ENCODE measurements around the gene MCL1.
"Not testable (repeated sequence)": the region's sequence is repeated elsewhere in the genome, so short reads cannot be mapped to it uniquely, and the experiment has no call there.

Gene MCL1

DNA sequence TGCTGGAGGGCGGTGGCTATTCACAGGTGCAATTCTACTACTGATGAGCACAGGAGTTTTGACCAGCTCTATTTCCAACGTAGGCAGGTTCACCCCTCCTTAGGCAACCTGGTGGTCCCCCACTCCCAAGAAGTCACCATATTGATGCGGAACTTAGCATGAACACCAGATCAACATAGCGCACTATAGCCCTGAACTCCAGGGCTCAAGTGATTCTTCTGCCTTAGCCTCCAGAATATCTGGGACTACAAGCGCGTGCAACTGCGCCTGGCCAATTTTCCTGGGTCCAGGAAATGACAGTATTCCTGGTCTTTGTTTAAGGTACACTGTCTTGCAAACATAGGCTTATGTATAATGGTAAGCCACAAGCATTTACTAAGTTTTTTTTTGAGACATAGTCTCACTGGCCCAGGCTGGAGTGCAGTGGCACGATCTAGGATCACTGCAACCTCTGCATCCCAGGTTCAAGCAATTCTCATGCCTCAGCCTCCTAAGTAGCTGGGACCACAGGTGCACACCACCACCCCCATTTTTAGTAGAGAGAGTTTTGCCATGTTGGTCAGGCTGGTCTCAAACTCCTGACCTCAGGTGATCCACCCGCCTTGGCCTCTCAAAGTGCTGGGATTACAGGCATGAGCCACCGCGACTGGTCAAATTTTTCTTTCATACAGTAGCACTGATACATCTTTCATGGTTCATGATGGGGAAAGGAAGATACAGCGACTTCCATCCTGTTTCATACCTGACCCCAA, 12.6 kb downstream of the MCL1 start:
- peak overlapping the region; percentile 86 for H3K4me3 Mint-ChIP-seq
- H3K9me3 Mint-ChIP-seq = no peaks in the 10 kb centered on the region
- peak overlapping the region; percentile 98 for H3K27ac Mint-ChIP-seq
- H3K4me1 Mint-ChIP-seq = peaks cover 86% of the 10 kb centered on the region
- peaks cover 13% of the 10 kb centered on the region for H3K36me3 Mint-ChIP-seq
- no peaks in the 10 kb centered on the region for H3K27me3 Mint-ChIP-seq

DNA sequence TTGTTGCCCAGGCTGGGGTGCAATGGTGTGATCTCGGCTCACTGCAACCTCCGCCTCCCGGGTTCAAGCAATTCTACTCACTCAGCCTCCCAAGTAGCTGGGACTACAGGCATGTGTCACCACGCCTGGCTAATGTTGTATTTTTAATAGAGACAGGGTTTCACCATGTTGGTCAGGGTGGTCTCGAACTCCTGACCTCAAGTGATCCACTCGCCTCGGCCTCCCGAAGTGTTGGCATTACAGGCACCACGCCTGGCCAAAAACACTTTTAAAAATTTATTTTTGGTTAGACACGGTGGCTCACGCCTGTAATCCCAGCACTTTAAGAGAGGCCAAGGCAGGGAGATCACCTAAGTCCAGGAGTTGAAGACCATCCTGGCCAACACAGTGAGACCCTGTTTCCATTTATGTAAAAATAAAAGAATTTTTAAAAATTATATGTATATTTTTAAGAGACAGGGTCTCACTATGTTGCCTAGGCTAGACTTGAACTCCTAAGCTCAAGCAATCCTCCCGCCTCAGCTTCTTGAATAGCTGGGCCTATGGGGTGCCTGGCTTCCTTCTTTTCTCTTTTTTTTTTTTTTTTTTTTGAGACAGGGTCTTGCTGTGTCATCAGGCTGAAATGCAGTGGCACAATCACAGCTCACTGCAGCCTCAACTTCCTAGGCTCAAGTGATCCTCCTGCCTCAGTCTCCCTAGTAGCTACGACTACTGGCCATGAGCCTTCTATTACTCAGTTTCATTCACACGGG, 14.0 kb downstream of the MCL1 start:
- Mint-ChIP-seq H3K4me1 (peaks cover 86% of the 10 kb centered on the region), H3K4me3 (peak overlapping the region; percentile 63), H3K27ac (peak overlapping the region; percentile 98)
- not testable (repeated sequence) for H3K36me3 Mint-ChIP-seq, H3K9me3 Mint-ChIP-seq, H3K27me3 Mint-ChIP-seq

DNA sequence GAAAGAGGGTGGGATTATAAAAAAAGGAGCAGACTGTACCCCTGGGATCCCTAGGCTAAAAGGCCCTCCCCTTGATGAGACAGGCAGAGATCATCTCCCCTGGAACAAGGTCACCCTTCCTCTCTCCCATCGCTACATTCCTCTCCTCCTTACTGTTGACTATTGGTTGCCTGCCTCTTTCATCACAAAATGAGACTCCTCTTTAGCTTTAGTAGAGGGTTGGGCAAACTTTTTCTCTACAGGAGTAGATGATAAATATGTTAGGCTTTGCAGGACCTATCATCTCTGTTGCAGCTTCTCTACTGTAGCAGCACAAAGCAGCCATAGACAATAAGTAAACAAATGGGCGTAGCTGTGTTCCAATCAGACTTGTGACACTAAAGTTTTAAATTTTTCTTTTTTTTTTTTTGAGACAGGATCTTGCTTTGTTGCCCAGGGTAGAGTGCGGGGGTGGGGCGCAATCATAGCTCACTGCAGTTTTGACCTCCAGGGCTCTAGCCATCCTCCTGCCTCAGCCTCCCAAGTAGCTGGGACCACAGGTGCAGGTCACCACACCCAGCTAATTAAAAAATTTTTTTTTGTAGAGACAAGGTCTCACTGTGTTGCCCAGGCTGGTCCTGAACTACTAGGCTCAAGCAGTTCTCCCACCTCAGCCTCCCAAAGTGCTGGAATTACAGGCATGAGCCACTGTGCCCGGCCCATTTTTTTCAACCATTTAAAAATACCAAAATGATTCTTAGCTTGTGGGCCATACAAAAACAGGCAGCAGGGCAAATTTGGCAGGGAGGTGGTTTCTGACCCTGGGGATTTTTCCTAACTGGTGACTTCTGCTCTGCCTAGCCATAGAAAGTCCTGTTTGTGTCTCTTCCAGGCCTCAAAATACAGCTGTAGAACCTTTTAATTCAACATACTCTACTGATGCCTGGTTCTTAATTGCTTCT, 15.1 kb downstream of the MCL1 start:
- H3K4me3 Mint-ChIP-seq = peak overlapping the region; percentile 89
- H3K9me3 Mint-ChIP-seq = no peaks in the 10 kb centered on the region
- H3K27me3 Mint-ChIP-seq = no peaks in the 10 kb centered on the region
- peaks cover 82% of the 10 kb centered on the region for H3K4me1 Mint-ChIP-seq
- peaks cover 5% of the 10 kb centered on the region for H3K36me3 Mint-ChIP-seq
- H3K27ac Mint-ChIP-seq = peak overlapping the region; percentile 97

DNA sequence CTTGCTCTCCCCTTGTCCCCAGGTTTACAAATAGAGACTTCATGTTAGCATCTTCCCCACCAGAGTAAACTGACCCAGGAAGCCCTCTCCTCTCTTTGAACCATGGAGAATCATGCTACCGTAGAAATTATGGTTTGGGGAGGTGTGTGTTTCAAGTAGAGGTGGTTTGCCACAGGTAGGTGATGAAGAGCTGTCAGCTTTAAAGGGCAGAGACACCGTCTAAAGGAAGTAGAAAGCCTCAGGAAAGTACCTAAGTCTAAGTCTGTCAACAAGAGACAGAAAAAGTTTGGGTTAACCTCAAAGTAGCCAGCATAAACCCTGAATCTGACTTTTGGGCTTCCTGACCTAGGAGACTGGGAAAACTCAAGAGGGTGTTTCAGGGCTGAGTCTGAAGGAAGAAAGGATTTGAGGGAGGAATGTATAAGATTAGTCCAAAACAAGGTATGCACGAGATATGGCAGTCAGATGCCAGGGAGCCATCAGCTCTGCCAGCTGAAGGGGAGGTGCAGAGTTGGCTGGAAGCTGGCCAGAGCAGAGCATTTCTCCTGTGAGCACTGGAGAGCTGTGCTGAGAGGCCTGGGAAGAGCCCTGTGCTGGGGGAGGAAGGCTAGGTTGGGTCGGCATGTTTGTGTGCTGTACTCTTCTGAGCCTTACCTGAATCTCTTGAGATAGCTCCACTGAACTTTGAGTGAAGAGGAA, 15.9 kb downstream of the MCL1 start:
- Mint-ChIP-seq H3K4me1 (peaks cover 73% of the 10 kb centered on the region), H3K27me3 (no peaks in the 10 kb centered on the region), H3K27ac (peak overlapping the region; percentile 97), H3K9me3 (no peaks in the 10 kb centered on the region), H3K4me3 (peak overlapping the region; percentile 89), H3K36me3 (peaks cover 2% of the 10 kb centered on the region)

DNA sequence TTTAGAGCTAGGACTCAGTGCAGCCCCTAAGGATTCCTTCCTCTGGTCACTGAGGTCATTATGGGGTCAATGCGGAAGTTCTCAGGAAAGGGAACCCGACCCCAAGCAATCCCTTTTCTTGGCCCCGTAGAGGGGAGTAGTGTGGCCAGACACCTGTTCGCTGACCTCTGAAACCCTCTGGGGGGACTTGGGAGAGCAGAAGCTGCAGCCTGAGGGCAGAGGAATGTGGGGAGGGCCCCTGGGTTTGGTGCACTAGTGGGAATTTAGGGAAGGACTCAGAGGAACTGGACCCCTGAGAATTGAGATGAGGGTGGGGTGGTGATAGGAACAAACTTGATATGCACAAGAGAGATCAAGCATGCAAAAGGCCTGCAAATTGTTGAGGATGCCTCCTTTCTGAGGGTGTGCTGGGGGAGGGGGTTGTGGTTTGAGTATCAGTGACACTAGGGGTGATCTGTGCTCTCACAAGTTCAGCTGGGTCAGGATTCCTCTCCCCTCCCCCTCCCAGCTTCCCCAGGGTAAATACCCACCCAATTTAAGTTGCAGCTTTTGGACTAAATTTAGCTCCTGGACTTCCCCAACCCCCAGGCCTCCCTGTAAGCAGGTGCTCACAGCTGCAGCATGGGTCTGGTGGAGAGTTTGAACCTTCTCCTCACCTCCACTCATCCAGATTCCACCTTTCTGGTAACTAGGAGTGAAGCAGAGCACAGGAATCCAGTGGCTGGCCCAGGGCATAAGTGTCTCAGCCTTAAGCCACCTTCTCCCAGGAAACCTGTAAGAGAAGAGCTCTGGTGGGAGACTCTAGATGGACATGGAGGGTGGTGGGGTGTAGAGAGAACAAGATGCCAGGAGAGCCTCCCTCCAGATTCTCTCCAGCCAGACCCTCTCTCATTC, 16.7 kb downstream of the MCL1 start:
- Mint-ChIP-seq H3K27me3 (no peaks in the 10 kb centered on the region), H3K9me3 (no peaks in the 10 kb centered on the region), H3K36me3 (peaks cover 2% of the 10 kb centered on the region), H3K4me3 (peak overlapping the region; percentile 89), H3K27ac (peak overlapping the region; percentile 97), H3K4me1 (peaks cover 65% of the 10 kb centered on the region)

DNA sequence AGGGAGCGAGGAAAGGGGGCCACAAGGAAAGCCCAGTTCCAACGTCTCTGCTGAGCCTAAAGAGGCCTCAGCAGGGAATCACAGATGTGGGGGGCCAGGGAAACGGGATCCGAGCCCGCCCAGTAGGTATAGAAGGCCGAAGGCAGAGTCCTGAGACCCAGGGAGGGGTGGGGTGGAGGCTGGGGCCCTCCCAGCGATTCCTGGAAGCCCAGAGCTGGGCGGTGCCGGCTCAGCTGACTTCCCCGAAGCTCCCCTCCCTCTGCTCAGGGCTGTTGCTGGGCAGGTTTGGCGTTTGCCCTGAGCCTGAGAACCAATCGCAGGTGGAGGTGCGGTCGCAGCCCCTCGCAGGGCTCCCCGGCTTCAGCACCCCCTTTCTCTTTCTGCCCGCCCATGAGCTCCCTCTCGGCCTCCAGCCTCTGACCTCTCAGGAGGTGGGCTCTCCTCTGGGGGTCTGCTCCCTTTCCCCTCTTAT, 17.4 kb downstream of the MCL1 start:
- Mint-ChIP-seq H3K4me1 (peaks cover 59% of the 10 kb centered on the region), H3K27me3 (no peaks in the 10 kb centered on the region), H3K4me3 (peak overlapping the region; percentile 89), H3K9me3 (no peaks in the 10 kb centered on the region), H3K27ac (peak overlapping the region; percentile 97), H3K36me3 (no peaks in the 10 kb centered on the region)

DNA sequence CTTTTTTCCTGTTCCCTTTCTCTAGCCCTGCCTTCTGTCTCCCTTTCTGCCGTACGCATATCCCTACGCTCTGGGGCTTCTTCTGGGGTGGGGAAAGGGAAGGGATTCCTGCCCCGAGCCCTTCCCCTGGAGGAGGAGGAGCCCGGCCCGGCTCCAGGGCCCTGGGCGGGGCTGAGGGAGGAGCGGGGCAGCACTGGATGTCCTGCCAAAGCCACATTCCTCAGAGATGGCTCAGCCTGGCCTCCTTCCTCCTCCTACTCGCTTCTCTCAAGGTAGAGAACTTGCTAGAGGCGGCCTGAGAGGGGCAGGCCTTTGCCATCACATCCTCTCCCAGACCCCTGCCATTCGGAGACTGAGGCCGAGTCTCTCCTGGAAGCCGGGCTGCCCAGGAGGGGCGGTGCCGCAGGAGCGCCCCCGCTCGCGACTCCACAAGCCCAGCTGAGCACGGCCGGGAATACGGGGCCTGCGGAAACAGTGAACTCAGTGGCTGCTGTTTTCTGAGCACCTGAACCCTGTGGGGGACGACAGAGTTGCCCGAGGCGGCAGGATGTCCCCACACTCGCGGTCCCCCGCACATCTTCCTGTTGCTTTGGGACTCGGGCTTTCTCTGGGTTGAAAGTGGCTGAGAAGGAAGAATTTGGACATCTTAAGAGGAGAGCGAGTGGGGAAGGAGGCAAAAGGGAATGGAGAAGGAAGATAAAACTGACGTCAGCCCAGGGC, 18.0 kb downstream of the MCL1 start:
- H3K4me3 Mint-ChIP-seq = peak overlapping the region; percentile 89
- no peaks in the 10 kb centered on the region for H3K36me3 Mint-ChIP-seq

DNA sequence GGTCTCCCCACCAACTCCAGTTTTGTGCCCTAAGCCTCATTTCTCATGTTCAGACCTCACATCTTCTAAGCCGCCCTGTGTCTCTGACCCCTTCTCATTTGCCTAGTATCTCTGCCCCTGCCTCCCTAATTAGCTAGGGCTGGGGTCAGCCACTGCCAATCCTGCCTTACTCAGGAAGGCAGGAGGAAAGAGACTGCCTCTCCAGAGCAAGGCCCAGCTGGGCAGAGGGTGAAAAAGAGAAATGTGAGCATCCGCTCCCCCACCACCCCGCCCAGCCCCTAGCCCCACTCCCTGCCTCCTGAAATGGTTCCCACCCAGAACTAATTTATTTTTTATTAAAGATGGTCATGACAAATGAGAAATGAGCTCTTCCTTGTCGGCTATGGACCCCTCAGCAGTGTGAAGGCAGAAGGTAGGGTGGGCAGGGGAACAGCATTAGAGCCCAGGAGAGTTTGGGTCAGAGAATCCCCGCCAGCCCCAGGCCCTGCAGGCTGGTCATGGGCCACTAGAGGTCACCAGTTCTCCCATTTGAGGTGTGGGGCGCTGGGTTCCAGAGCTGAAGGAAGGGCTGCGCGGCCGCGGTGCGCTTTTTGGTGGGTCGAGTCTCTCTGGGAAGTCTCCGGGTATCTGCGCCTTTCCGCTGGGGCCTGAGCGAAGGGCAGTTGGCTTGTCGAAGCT, 18.7 kb downstream of the MCL1 start:
- peak overlapping the region; percentile 97 for H3K27ac Mint-ChIP-seq
- H3K4me1 Mint-ChIP-seq = peaks cover 47% of the 10 kb centered on the region
- no peaks in the 10 kb centered on the region for H3K9me3 Mint-ChIP-seq
- H3K27me3 Mint-ChIP-seq = no peaks in the 10 kb centered on the region
- no peaks in the 10 kb centered on the region for H3K36me3 Mint-ChIP-seq
- peak overlapping the region; percentile 89 for H3K4me3 Mint-ChIP-seq

More for the DNA sequence above, 18.0 kb downstream of the MCL1 start:
- Mint-ChIP-seq H3K9me3 (no peaks in the 10 kb centered on the region), H3K27ac (peak overlapping the region; percentile 97), H3K27me3 (no peaks in the 10 kb centered on the region), H3K4me1 (peaks cover 53% of the 10 kb centered on the region)

DNA sequence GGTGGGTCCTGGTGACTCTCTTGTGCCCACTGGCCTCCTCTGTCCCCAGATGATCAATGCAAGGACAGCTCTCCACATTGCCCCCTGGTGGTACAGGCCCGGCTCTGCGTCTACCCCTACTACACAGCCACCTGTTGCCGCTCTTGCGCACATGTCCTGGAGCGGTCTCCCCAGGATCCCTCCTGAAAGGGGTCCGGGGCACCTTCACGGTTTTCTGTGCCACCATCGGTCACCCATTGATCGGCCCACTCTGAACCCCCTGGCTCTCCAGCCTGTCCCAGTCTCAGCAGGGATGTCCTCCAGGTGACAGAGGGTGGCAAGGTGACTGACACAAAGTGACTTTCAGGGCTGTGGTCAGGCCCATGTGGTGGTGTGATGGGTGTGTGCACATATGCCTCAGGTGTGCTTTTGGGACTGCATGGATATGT, 19.4 kb downstream of the MCL1 start:
- Mint-ChIP-seq H3K4me3 (peak overlapping the region; percentile 89), H3K27me3 (no peaks in the 10 kb centered on the region), H3K27ac (peak overlapping the region; percentile 65), H3K9me3 (no peaks in the 10 kb centered on the region), H3K36me3 (no peaks in the 10 kb centered on the region), H3K4me1 (peaks cover 43% of the 10 kb centered on the region)

DNA sequence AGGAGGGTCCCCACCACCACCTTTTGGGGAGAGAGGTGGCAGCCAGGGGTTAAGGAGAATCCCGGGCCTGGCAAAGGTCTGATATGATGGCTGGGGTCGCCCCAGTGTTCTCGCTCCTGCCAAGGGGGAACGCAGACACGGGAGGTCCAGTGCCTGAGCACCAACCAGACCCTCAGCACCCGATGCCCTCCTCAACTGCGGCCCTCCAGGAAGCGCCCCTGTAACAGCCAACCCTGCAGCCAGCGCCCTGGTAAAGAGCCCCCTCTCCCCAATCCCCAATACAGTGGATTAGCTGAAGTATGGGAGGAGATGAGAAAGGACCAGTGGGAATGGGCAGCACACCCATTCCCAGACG, 19.8 kb downstream of the MCL1 start:
- Mint-ChIP-seq H3K4me1 (peaks cover 40% of the 10 kb centered on the region), H3K27me3 (no peaks in the 10 kb centered on the region), H3K36me3 (no peaks in the 10 kb centered on the region), H3K4me3 (no peak overlapping the region), H3K27ac (no peak overlapping the region), H3K9me3 (no peaks in the 10 kb centered on the region)

DNA sequence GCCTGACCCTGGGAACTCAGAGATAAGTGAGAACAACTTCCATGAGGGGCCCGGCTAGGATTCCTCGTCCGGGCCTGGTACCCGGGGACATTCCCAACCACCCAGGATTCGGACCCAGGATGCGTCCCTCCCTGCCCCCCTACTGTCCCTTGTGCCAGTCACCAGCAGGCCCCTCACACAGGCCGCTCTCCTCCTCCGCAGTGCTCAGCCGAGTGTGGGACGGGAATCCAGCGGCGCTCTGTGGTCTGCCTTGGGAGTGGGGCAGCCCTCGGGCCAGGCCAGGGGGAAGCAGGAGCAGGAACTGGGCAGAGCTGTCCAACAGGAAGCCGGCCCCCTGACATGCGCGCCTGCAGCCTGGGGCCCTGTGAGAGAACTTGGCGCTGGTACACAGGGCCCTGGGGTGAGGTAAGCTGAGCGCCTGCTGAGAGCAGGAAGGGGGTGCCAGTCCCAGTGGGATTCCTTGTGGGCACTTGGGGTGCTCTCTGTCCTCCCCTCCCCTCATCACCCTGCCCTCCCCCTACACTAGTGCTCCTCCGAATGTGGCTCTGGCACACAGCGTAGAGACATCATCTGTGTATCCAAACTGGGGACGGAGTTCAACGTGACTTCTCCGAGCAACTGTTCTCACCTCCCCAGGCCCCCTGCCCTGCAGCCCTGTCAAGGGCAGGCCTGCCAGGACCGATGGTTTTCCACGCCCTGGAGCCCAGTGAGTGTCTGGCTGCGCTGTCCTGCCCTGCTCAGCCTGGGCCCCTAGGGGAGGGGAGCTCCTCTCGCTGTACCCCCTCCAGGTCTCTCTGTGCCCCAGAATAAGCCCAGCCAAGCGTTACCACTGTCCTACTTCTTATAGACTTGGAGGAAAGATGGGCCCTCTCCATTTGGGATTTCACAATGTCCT, 20.4 kb downstream of the MCL1 start:
- Mint-ChIP-seq H3K4me1 (peaks cover 35% of the 10 kb centered on the region), H3K36me3 (no peaks in the 10 kb centered on the region), H3K4me3 (no peak overlapping the region)

DNA sequence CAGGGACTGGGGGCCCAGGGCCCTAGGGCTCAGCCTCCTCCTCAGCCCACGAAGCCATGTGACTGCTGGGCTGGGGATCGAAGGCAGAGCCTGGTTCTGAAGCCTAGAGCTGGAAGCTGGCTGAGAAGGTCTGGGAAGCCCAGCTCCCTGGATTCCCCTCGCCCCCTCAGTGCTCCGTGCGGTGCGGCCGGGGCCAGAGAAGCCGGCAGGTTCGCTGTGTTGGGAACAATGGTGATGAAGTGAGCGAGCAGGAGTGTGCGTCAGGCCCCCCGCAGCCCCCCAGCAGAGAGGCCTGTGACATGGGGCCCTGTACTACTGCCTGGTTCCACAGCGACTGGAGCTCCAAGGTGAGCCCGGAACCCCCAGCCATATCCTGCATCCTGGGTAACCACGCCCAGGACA, 21.1 kb downstream of the MCL1 start:
- no peak overlapping the region for H3K4me3 Mint-ChIP-seq
- H3K36me3 Mint-ChIP-seq = no peaks in the 10 kb centered on the region
- H3K9me3 Mint-ChIP-seq = no peaks in the 10 kb centered on the region
- no peaks in the 10 kb centered on the region for H3K27me3 Mint-ChIP-seq
- H3K4me1 Mint-ChIP-seq = peaks cover 28% of the 10 kb centered on the region
- no peak overlapping the region for H3K27ac Mint-ChIP-seq

More for the DNA sequence above, 20.4 kb downstream of the MCL1 start:
- no peak overlapping the region for H3K27ac Mint-ChIP-seq
- H3K9me3 Mint-ChIP-seq = no peaks in the 10 kb centered on the region
- no peaks in the 10 kb centered on the region for H3K27me3 Mint-ChIP-seq

Data from activated naive CD4-positive, alpha-beta T cell treated with anti-CD3 and anti-CD28 coated beads, Interleukin-2, amount 50 U/mL, for 24 hours (primary cell).